GM12873 (cell line): ENCODE measurements around the gene PRKD1.

Experiments
- TF ChIP-seq, protein P1 (sequence below): IDR thresholded peaks from 2 replicates; pipeline ENCODE4 v1.5.1; 2012; ENCODE audit warnings: low read depth, mild to moderate bottlenecking, moderate library complexity, low read length, control low read depth; ENCODE audit not compliant: insufficient read depth; ENCODE audit errors: missing control alignments

Gene PRKD1

DNA sequence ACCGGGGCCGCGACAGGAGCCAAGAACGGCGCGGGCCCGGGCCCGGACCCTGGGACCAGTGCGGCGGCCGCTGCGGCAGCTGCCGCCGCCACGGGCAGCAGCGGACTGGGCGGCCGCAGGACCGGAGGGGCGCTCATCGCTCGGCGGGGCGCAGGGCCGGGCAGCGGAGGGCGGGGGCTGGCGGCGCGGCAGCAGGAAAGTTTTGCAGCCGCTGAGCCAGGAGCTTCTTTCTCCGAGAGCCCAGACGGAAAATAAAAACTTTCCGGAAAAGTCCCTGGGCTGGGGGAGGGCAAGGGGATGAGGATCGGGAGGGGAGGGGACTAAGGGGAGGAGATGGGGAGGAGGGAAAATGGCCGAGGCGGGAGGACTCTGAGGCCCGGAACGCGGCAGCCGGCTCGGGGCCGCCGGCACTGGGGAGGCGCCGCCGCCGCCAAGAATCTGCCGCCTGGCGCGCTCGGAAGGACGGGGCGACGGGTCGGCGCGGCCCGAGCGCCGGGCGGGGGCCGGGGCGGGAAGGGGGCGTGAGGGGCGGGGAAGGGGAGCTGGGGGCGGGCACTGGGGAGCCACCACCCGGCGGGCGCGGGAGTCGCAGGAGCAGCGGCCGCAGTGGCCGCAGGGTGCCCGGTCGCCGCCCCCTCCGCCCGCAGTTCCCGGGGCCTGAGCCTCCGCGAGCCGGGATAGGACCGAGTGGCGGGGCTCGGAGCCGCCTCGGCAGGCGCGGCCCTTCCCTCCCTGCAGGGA lies at the start of gene PRKD1:
PRKD1 (minus strand) TSS at position 472 of the 741 bp plus-strand sequence.
- TF ChIP-seq, protein P1, sequence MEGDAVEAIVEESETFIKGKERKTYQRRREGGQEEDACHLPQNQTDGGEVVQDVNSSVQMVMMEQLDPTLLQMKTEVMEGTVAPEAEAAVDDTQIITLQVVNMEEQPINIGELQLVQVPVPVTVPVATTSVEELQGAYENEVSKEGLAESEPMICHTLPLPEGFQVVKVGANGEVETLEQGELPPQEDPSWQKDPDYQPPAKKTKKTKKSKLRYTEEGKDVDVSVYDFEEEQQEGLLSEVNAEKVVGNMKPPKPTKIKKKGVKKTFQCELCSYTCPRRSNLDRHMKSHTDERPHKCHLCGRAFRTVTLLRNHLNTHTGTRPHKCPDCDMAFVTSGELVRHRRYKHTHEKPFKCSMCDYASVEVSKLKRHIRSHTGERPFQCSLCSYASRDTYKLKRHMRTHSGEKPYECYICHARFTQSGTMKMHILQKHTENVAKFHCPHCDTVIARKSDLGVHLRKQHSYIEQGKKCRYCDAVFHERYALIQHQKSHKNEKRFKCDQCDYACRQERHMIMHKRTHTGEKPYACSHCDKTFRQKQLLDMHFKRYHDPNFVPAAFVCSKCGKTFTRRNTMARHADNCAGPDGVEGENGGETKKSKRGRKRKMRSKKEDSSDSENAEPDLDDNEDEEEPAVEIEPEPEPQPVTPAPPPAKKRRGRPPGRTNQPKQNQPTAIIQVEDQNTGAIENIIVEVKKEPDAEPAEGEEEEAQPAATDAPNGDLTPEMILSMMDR = no peak

DNA sequence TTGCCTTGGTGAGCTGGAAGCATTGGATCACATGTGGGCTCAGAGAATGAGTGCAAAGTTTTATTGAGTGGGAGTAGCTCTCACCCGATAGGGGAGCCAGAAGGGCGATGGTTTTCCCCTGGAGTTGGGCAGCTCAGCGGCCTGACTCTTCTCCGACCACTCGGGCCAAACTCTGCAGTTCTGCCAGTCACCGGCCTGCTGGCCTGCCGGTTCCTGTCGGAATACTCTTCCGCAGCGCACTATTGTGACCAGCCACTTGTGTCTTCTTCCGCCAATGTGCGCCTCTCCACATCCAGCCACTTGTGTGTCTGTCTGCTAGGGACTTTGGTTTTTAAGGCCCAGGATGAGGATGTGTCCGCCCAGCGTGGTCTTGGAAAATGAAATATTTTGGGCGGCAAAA lies 43.5 kb upstream of the PRKD1 start:
- TF ChIP-seq, protein P1 = no peak

DNA sequence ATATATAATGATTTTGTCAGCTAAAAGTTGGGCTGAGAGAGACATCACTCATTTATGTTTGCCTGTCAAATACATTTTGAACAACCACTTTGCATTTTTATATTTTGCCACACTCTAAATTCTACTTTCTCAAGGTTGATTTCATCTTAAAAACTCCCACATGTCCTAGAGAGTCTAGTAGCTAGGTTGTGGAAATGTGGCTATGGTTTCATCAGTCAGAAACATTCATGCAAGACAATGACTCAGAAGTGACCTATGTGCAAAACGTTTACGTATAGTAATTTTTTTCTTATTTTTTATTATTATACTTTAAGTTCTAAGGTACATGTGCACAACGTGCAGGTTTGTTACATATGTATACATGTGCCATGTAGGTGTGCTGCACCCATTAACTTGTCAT lies 27.4 kb upstream of the PRKD1 start:
- TF ChIP-seq, protein P1 = no peak

DNA sequence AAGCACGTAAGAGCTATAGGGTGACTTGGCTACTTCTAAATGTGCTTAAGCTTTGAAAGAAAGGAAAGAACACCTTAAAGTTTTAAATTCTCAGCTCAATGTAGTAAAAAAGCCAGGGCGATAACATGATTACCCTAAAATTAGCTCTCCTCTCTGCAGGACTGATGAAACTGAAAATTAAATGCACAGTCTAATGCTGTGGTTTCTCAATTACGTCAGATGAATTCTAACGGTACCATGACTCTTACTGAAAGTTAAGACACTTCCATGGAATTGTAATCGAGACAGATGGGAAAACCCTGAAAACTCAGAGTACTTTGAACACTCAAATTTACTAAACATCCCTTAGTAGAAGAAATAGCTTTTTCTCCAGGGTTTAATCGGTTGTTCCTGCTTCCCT lies 25.9 kb upstream of the PRKD1 start:
- TF ChIP-seq, protein P1 = no peak

DNA sequence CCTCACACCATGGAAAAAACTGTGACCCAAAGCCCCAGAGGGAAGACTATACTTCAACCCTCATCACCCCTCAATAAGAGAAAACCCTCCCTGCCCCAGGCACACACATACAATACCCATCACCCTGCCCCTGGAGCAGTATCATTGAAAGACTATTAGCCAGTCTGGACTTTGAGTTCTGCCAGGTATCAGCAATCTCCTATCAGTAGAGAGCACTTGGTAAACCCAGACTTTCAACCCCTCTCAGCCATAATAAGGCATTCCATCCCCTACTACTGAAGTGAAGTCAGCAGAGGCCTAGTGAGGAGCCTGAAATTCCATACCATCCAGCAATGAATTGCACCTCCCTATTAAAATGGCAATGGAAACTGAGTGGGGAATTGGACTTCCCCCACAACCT lies 16.4 kb upstream of the PRKD1 start:
- TF ChIP-seq, protein P1 = no peak

DNA sequence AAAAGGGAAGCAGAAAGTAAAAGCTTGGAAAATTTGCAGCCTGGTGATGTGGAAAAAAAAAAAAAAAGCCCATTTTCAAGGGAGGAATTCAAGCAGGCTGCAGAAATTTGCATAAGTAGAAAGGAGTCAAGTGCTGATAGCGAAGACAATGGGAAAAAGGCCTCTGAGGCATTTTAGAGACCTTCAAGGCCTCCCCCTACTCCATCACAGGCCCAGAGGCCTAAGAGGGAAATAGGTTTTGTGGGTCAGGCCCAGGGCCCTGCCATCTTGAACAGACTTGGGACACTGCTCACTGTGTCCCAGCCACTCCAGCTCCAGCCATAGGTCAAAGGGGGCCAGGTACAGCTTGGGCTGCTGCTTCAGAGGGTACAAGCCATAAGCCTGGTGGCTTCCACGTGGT lies 13.8 kb upstream of the PRKD1 start:
- TF ChIP-seq, protein P1 = no peak

DNA sequence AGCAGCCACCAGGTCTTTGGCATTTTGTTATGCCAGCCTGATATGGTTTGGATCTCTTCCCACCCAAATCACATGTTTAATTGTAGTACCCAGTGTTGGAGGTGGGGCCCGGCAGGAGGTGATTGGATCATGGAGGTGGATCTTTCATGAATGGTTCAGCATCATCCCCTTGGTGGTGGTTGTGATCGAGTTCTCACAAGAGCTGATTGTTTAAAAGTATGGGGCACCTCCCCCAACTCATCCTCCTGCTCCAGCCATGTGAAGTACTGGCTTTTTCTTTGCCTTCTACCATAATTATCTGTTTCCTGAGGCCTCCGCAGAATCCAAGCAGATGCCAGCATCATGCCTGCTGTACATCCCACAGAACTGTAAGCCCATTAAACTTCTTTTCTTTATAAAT lies 12.8 kb upstream of the PRKD1 start:
- TF ChIP-seq, protein P1 = no peak
